ENCODE measurements around the gene ATG2B. TPM values are rescaled to one million over a fixed set of nuclear protein-coding genes. Genes with fewer than 3 reads are reported as not detected.

The ATG2B gene
- total and polyA plus RNA-seq, 2 donors (not counting 3 experiments of a cell fraction or from before 2014, with no cell fraction given), result 5.9 to 17.8 TPM

DNA sequence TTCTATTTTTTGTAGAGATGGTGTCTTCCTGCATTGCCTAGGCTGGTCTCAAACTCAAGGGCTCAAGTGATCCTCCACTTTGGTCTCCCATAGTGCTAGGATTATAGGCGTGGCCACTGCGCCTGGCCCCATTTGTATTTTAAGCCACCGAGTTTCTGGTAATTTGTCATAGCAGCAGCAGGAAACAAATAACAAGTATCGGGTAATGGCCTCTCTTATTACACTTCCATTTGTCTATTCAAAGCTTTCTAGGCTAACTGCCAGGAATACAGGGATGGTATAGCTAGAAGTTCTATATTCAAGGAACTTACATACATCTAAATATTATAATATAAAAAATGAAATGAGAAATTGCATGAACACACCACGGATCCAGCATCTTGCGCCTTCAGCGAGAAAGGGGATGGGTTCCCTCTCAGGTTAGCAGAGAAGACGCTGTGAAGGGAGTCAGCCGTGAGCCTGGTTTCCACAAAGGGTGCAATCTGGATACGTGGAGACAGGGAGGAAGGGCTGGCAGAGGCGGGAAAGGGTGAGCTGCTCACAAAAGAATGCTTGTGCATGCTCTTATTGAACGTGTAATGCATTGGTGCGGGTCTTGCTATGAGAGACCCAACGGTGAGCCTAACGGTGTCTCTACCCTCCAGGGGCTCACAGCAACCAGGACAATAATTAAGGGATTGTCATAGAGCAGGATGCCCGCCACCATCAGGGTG is 97.6 kb downstream of the ATG2B start:
- Histone ChIP-seq H3K27ac (ENCODE audit: insufficient read depth, low read depth, low read length) (no peak overlapping the region), H3K9ac (replicated peaks; ENCODE audit: extremely low read depth, insufficient read depth, low read length) (no peak overlapping the region), H3K4me3 (replicated peaks in 1 of 3; ENCODE audit: insufficient read depth in 1 of 3, low read depth in 1 of 3, low read length in 3 of 3) (no peak overlapping the region), H2AFZ (ENCODE audit: low read depth, low read length) (no peak overlapping the region), H4K20me1 (replicated peaks; ENCODE audit: control insufficient read depth, extremely low read depth, insufficient read depth, low read length) (no peaks in the 10 kb centered on the region), H3K36me3 (ENCODE audit: control insufficient read depth in 2 of 2, extremely low read depth in 1 of 2, insufficient read depth in 2 of 2, low read length in 2 of 2) (no peaks in the 10 kb centered on the region), H3K4me2 (ENCODE audit: insufficient read depth, low read length) (no peak overlapping the region), H3K27me3 (ENCODE audit: control insufficient read depth in 2 of 2, insufficient read depth in 2 of 2, low read length in 2 of 2) (no peaks in the 10 kb centered on the region), H3K9me3 (replicated peaks; ENCODE audit: control insufficient read depth, insufficient read depth, low read length) (no peaks in the 10 kb centered on the region), H3K79me2 (ENCODE audit: control insufficient read depth, insufficient read depth, low read length) (no peaks in the 10 kb centered on the region), H3K9me1 (replicated peaks; ENCODE audit: control insufficient read depth, extremely low read depth, insufficient read depth, low read length) (no peaks in the 10 kb centered on the region), H3K4me1 (ENCODE audit: control insufficient read depth, extremely low read depth, insufficient read depth, low read length) (no peaks in the 10 kb centered on the region)
- DNase-seq (ENCODE audit: low read depth, low spot score) (no peak), FAIRE-seq (no peak)
- POLR2A ChIA-PET, result no interaction called here
- dilution Hi-C loops (cut with MboI; ENCODE audit: extremely low pct_ligation_motif_present, low sequenced_read_pairs) (no loop called here), intact Hi-C loops (cut with micrococcal nuclease) (no loop called here)
- TF ChIP-seq JUN (IDR thresholded peaks at IDR 0.05; ENCODE audit: borderline replicate concordance, insufficient read depth, insufficient read length, low read depth), result no peak
- no peak for TF ChIP-seq GATA2 (IDR thresholded peaks at IDR 0.05; ENCODE audit: insufficient read depth, insufficient read length, low read depth, low read length)
- no peak for TF ChIP-seq FOS (IDR thresholded peaks at IDR 0.05; ENCODE audit: borderline replicate concordance, insufficient read depth, low read length)
- TF ChIP-seq EZH2 (IDR thresholded peaks at IDR 0.05; ENCODE audit: borderline replicate concordance, low read depth, low read length, severe bottlenecking), result no peak
- TF ChIP-seq, protein P1, sequence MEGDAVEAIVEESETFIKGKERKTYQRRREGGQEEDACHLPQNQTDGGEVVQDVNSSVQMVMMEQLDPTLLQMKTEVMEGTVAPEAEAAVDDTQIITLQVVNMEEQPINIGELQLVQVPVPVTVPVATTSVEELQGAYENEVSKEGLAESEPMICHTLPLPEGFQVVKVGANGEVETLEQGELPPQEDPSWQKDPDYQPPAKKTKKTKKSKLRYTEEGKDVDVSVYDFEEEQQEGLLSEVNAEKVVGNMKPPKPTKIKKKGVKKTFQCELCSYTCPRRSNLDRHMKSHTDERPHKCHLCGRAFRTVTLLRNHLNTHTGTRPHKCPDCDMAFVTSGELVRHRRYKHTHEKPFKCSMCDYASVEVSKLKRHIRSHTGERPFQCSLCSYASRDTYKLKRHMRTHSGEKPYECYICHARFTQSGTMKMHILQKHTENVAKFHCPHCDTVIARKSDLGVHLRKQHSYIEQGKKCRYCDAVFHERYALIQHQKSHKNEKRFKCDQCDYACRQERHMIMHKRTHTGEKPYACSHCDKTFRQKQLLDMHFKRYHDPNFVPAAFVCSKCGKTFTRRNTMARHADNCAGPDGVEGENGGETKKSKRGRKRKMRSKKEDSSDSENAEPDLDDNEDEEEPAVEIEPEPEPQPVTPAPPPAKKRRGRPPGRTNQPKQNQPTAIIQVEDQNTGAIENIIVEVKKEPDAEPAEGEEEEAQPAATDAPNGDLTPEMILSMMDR (IDR thresholded peaks at IDR 0.05; ENCODE audit: extremely low read depth in 1 of 2, insufficient read depth in 1 of 2, low read depth in 1 of 2, low read length in 2 of 2), result no peak
- TF ChIP-seq MYC (IDR thresholded peaks at IDR 0.05; ENCODE audit: low read depth, low read length), result no peak
- TF ChIP-seq POLR2A (IDR thresholded peaks at IDR 0.05; ENCODE audit: low read depth, low read length), result no peak
- CTCF ChIA-PET, result no interaction called here
- no TSS peak for BruUV-seq (replicated peaks)

Measured in endothelial cell of umbilical vein (primary cell).